GM19438 (cell line): Measurements from ENCODE around the gene PRRX1.

Experiments used
- ATAC-seq: cut with Tn5 transposase; IDR thresholded peaks from one replicate; pipeline ENCODE4 v1.9.1; 2021; ENCODE audit warnings: low read depth; ENCODE audit not compliant: unreplicated experiment

PRRX1 gene

DNA sequence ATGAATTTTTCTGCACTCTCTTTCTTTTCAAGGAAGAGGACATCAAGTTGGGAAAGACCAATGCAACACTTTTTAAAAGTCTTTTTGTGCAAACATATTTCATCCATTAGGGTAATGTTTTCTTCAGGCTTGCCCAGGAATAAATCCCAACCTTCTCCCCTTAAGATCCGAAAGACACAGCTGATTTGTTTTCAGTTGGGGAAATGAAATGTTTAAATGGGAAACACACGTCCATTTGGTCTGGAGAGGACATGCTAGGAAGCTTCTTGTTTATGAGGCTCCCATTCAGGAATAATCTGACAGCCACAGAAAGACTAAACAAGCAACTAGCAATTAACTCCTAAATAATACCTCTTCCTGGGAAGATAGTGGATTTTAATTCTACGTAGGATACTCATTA, 91.9 kb downstream of the PRRX1 start:
- ATAC-seq, result no peak

DNA sequence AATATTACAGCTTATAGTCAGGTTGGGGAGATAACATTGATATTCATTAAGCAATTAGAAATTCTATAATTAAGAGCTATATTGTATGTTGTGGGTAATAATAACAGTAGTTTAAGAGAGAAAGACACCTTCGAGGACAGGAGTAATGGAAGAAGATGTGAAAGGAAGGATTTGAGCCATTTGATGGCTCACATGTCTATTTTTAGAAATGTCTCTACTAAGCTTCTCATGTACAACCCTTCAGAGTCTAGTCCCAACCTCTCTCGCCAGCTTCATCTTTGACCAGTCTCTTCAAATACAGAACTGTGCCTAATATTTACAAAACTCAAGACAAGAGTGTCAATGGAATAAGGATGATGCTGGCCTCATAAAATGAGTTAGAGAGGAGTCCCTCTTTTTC, 95.1 kb downstream of the PRRX1 start:
- ATAC-seq, result no peak

DNA sequence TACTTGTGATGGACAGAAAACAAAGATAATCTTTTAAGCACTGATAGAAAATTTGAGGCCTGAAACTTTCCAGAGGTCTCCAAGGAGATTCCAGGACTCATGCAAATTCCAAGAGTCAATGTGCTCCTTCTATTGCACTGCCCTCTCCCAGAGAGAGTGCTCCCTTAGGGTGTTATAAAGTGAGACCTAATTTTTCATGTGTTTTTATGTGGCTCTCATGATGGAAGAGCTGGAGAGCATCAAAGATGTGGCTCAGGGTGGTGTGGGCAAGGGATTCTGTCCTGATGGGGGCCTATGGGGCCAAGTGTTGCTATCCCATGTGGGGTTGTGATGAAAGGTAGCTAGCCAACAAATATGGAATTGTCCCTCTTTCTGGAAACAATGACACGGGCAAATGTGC, 101.3 kb downstream of the PRRX1 start:
- ATAC-seq, result no peak

DNA sequence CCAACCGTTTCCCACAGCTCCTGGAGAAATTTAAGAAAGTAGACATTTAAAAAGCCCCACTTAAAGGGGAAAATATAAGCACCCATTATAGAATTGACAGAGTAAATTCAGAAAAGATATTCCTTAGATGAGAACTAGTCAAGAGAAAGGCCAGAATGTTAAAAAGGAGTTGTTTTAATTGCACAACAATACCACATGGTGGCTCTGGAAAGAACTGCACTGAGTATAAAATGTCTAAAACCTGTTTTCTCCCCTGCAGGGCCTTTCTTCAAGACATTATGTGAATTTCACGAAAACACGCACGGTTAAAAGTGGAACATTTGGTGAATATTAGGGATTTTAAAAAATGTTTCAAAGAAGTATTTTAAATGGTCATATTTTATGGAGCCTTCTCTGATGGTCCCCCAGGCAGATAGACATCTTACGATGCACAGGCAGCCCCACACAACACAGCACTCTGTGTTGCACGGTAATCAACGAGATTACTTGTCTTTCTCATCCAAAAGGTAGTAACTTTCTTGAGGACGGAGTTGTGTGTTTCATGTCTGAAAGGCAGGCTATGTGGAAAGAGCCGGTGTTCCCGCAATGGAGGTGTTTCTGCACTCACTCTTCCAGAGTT, 101.9 kb downstream of the PRRX1 start:
- no peak for ATAC-seq

DNA sequence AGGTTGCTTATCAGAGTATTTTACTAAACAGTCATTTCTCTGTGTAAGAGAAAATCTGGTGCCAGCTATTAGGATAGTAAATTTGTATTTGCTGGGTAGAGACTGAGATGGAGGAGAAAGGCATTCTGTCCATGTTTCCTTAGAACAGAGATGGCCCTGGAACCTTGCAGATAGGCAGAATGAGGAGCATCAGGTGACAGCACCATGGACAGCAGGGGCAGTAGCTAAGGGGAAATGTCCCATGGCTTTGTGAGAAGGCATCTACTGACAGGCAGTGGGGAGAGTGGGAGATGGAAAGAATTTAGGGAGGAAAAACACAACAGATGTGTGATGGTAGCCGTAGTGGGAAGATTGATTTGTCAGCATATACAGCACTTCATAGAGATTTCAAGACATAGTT, 105.0 kb downstream of the PRRX1 start:
- ATAC-seq, result no peak

DNA sequence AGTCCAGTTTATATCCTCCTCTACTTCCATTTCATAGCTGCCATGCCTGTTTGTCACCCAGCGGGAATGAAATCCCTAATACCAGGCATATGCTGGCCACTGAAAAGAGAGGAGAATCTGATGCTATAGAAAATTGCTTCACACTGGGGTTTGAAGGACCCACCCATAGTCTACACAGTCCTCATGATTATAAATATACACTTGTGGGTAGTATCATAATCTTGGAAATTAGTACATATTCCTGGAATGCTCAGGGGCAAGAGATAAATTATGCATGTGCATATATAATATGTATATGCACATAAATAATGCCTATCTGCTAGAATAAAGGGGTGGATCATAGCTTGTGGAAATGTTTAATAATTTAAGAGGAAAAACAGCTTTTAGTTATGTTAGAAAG, 105.8 kb downstream of the PRRX1 start:
- ATAC-seq, result no peak

DNA sequence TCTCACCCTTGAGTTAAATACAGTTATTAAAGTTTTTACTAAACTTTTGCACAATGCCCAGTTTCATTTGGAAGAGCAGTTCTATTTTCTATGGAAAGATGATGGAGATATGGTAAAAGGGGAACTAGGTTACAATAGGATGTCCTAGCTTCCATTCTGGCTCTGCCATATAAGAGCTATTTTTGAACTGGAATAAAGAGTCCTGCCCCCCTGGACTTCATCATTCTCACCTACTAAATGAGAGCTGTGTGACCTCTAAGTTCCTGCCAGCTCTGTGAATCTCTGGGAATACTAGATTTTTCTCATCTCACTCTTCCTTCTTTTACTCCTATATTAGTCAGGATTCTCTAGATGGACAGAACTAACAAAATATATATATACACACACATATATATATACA, 106.3 kb downstream of the PRRX1 start:
- ATAC-seq, result no peak

DNA sequence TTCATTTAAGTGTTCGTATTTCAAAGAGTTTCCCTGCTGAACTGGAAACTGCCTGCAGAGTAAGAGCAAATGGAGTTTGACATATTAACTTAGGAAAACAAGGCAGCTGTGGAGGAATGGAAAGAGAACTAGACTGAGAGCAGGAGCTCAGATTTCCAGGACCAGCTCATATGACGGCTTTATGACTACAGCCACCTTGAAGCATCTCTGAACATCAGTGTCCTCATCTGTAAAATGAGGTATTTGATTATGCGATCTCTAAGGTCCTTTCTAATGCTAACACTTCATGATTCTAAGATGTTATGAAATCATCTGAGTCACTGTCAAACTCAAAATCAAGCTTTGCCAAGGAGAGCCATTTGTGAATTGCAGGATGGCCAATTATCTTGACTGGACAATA, 112.3 kb downstream of the PRRX1 start:
- ATAC-seq, result no peak

DNA sequence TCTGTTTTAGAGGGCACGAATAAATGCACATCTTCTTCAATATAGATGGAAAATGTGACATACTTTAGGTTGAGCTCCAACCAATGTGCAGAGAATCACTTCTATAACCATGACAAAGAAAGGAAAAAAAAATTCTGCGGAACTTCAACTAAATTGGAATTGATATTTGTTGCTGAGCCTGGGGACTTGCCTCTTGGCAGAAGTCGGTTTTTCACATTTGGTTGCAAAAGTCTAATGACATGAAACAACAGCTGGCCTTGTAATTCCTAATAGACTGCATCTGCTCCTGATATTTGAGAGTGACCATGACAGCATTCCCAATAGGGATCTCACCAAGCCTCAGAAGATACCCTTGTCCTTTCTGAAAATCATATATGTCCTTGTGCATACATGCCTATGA, 112.8 kb downstream of the PRRX1 start:
- no peak for ATAC-seq
